HL-60 (cell line): ENCODE measurements around the gene THBS4.

Source experiments
- CTCF ChIP-seq: IDR thresholded peaks from one replicate; pipeline ENCODE4 v1.5.1; 2011; ENCODE audit warnings: low read length, control low read depth, inconsistent platforms; ENCODE audit not compliant: insufficient read depth
- POLR2AphosphoS5 ChIP-seq: IDR thresholded peaks from 2 replicates; pipeline ENCODE4 v1.6.1; 2012; ENCODE audit warnings: low read depth

- TF ChIP-seq CTCF, result no peak
- no peak for TF ChIP-seq POLR2AphosphoS5
Observed at GRCh38 chr5:80078921-80079320, 43.8 kb downstream of the THBS4 start.
